ENCODE measurements around the gene RCOR1.

DNA sequence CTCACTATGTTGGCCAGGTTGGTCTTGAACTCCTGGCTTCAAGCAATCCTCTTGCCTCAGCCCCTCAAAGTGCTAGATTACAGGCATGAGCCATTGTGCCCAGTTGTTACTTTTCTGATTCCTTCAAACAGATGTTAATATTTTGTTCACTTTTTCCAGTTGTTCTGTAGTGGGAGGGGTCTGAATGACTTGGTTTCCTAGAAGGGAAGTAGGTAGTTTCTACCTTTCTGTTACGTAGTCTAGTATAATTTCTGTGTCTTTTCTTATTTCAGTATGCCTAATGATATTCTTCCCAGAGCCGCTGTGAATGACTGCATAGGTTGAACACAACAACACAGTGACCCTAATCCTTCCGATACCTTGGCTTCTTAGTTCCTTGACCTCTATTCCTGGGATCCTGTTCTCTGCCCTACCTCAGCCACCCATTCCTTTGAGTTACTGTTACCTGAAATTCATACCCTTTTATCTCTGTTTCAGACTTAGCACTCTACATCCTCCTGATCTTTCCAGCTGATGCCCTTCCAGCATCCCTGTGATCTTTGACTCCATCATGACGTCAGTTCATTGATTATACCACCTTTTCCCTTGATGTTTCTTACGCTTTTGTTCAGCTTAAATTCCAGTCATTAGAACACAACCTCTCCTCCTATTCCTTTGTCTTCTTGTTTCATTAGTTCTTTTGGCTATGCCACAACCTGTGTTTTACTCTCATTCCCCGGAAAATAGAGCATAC is 33.3 kb downstream of the RCOR1 start:
- TF ChIP-seq GABPA (IDR thresholded peaks at IDR 0.05; ENCODE audit: low read depth): no peak
- no peak for TF ChIP-seq POLR2AphosphoS5 (IDR thresholded peaks at IDR 0.05; ENCODE audit: low read depth)
- TF ChIP-seq, protein P1, sequence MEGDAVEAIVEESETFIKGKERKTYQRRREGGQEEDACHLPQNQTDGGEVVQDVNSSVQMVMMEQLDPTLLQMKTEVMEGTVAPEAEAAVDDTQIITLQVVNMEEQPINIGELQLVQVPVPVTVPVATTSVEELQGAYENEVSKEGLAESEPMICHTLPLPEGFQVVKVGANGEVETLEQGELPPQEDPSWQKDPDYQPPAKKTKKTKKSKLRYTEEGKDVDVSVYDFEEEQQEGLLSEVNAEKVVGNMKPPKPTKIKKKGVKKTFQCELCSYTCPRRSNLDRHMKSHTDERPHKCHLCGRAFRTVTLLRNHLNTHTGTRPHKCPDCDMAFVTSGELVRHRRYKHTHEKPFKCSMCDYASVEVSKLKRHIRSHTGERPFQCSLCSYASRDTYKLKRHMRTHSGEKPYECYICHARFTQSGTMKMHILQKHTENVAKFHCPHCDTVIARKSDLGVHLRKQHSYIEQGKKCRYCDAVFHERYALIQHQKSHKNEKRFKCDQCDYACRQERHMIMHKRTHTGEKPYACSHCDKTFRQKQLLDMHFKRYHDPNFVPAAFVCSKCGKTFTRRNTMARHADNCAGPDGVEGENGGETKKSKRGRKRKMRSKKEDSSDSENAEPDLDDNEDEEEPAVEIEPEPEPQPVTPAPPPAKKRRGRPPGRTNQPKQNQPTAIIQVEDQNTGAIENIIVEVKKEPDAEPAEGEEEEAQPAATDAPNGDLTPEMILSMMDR (IDR thresholded peaks at IDR 0.05; ENCODE audit: insufficient read depth, low read length): no peak
- TF ChIP-seq, protein P2, sequence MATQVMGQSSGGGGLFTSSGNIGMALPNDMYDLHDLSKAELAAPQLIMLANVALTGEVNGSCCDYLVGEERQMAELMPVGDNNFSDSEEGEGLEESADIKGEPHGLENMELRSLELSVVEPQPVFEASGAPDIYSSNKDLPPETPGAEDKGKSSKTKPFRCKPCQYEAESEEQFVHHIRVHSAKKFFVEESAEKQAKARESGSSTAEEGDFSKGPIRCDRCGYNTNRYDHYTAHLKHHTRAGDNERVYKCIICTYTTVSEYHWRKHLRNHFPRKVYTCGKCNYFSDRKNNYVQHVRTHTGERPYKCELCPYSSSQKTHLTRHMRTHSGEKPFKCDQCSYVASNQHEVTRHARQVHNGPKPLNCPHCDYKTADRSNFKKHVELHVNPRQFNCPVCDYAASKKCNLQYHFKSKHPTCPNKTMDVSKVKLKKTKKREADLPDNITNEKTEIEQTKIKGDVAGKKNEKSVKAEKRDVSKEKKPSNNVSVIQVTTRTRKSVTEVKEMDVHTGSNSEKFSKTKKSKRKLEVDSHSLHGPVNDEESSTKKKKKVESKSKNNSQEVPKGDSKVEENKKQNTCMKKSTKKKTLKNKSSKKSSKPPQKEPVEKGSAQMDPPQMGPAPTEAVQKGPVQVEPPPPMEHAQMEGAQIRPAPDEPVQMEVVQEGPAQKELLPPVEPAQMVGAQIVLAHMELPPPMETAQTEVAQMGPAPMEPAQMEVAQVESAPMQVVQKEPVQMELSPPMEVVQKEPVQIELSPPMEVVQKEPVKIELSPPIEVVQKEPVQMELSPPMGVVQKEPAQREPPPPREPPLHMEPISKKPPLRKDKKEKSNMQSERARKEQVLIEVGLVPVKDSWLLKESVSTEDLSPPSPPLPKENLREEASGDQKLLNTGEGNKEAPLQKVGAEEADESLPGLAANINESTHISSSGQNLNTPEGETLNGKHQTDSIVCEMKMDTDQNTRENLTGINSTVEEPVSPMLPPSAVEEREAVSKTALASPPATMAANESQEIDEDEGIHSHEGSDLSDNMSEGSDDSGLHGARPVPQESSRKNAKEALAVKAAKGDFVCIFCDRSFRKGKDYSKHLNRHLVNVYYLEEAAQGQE (IDR thresholded peaks at IDR 0.05; ENCODE audit: insufficient replicate concordance, low read depth): no peak
- TF ChIP-seq SPI1 (IDR thresholded peaks at IDR 0.05; ENCODE audit: borderline replicate concordance, low read depth): no peak

Data from HL-60 (cell line).